Activated T-cell treated with anti-CD3 and anti-CD28 coated beads for 4 hours (primary cell): Measurements from ENCODE around the gene TP53I13.

Experiments
- DNase-seq: peaks from one replicate; pipeline ENCODE4 v3.0.0-alpha.2; 2020

The TP53I13 gene

GRCh38 chr17:29594519-29595090 is 26.1 kb downstream of the TP53I13 start:
- DNase-seq: no peak

- no peak for DNase-seq
Measured at GRCh38 chr17:29595107-29595942, 26.8 kb downstream of the TP53I13 start.

- no peak for DNase-seq
Measured at GRCh38 chr17:29595943-29596774, 27.7 kb downstream of the TP53I13 start.

GRCh38 chr17:29596811-29597210 is 28.3 kb downstream of the TP53I13 start:
- DNase-seq: no peak

GRCh38 chr17:29597361-29598172 is 29.1 kb downstream of the TP53I13 start:
- DNase-seq: no peak

GRCh38 chr17:29603109-29603674 is 34.7 kb downstream of the TP53I13 start:
- no peak for DNase-seq

GRCh38 chr17:29607557-29608195 is 39.2 kb downstream of the TP53I13 start:
- no peak for DNase-seq

GRCh38 chr17:29608986-29609385 is 40.5 kb downstream of the TP53I13 start:
- no peak for DNase-seq

- no peak for DNase-seq
Measured at GRCh38 chr17:29610395-29610794, 41.9 kb downstream of the TP53I13 start.

GRCh38 chr17:29611351-29612093 is 43.0 kb downstream of the TP53I13 start:
- DNase-seq: no peak

GRCh38 chr17:29612094-29612403 is 43.5 kb downstream of the TP53I13 start:
- no peak for DNase-seq

GRCh38 chr17:29612404-29613280 is 44.1 kb downstream of the TP53I13 start:
- DNase-seq: no peak

- peak; percentile 87 for DNase-seq
Measured at GRCh38 chr17:29613352-29613837, 44.9 kb downstream of the TP53I13 start.

GRCh38 chr17:29613856-29614255 is 45.4 kb downstream of the TP53I13 start:
- no peak for DNase-seq

GRCh38 chr17:29614349-29615047 is 46.0 kb downstream of the TP53I13 start:
- DNase-seq: no peak

GRCh38 chr17:29615048-29615385 is 46.5 kb downstream of the TP53I13 start:
- peak; percentile 36 for DNase-seq

GRCh38 chr17:29615492-29616299 is 47.2 kb downstream of the TP53I13 start:
- peak; percentile 80 for DNase-seq

- DNase-seq: no peak
Measured at GRCh38 chr17:29616300-29617048, 48.0 kb downstream of the TP53I13 start.
